DOHH2 (cell line): Measurements from ENCODE around the gene TNFRSF13B.
A peak's percentile ranks its signal among the peaks of the same experiment; 100 is the strongest.

Experiments
- H3F3A ChIP-seq: fragments of 200-600 bp; sonication (generic), shearing (Covaris generic); 2 replicates; pipeline ENCODE4 v1.6.0; 2016; ENCODE audit warnings: antibody characterized with exemption, mild to moderate bottlenecking; ENCODE audit not compliant: control insufficient read depth, insufficient read depth
- H3K27ac ChIP-seq: fragments of 200-600 bp; sonication (generic); 2 replicates; pipeline ENCODE4 v1.5.1; 2014; ENCODE audit warnings: low read depth, mild to moderate bottlenecking, low read length, moderate library complexity
- H3K27me3 ChIP-seq: fragments of 200-600 bp; sonication (generic); 2 replicates; pipeline ENCODE4 v1.6.1; 2014; ENCODE audit warnings: mild to moderate bottlenecking, low read length, mixed read lengths; ENCODE audit not compliant: control insufficient read depth
- H3K36me3 ChIP-seq: fragments of 200-600 bp; sonication (generic); 2 replicates; pipeline ENCODE4 v1.6.1; 2014; ENCODE audit warnings: mild to moderate bottlenecking, low read length, moderate library complexity, mixed read lengths; ENCODE audit not compliant: control insufficient read depth
- H3K4me1 ChIP-seq: fragments of 200-600 bp; sonication (generic); 2 replicates; pipeline ENCODE4 v1.6.1; 2014; ENCODE audit warnings: mild to moderate bottlenecking, low read length, mixed read lengths; ENCODE audit not compliant: control insufficient read depth
- H3K4me2 ChIP-seq: fragments of 200-600 bp; sonication (generic); 2 replicates; pipeline ENCODE4 v1.6.0; 2014; ENCODE audit warnings: mild to moderate bottlenecking, low read length, moderate library complexity
- H3K4me3 ChIP-seq: fragments of 200-600 bp; sonication (generic); 2 replicates; pipeline ENCODE4 v1.5.1; 2014; ENCODE audit warnings: mild to moderate bottlenecking, low read length, mixed read lengths
- H3K79me2 ChIP-seq: fragments of 200-600 bp; sonication (generic); 2 replicates; pipeline ENCODE4 v1.6.1; 2014; ENCODE audit warnings: mild to moderate bottlenecking, low read length, mixed read lengths; ENCODE audit not compliant: control insufficient read depth
- H3K9me2 ChIP-seq: fragments of 200-600 bp; sonication (generic); replicated peaks from 2 replicates; pipeline ENCODE4 v1.6.1; 2014; ENCODE audit warnings: mild to moderate bottlenecking, low read length, mixed read lengths; ENCODE audit not compliant: control insufficient read depth
- H3K9me3 ChIP-seq: fragments of 200-600 bp; sonication (generic); 2 replicates; pipeline ENCODE4 v1.6.1; 2014; ENCODE audit warnings: antibody characterized with exemption, low read length, mixed read lengths; ENCODE audit not compliant: control insufficient read depth, insufficient read depth
- H4K20me1 ChIP-seq: fragments of 200-600 bp; sonication (generic); 2 replicates; pipeline ENCODE4 v1.6.0; 2014; ENCODE audit warnings: low read depth, mild to moderate bottlenecking, antibody characterized with exemption, low read length, moderate library complexity; ENCODE audit not compliant: control insufficient read depth, insufficient read depth
- CTCF ChIP-seq: fragments of 200-600 bp; sonication (generic); IDR thresholded peaks from one replicate; pipeline ENCODE4 v1.5.1; 2014; ENCODE audit warnings: antibody characterized with exemption, mild to moderate bottlenecking, low read depth, low read length; ENCODE audit not compliant: poor library complexity, severe bottlenecking
- EZH2phosphoT487 ChIP-seq: fragments of 200-600 bp; sonication (generic); IDR thresholded peaks from 2 replicates; pipeline ENCODE4 v1.6.1; 2017; ENCODE audit warnings: borderline replicate concordance, mild to moderate bottlenecking, antibody characterized with exemption, low read length, moderate library complexity, mixed read lengths

Gene TNFRSF13B

GRCh38 chr17:16977932-16978331 is 6.0 kb upstream of the TNFRSF13B start:
- H3K27ac ChIP-seq: no peak overlapping the region
- no peaks in the 10 kb centered on the region for H3K79me2 ChIP-seq
- H3K9me2 ChIP-seq: no peaks in the 10 kb centered on the region
- H3K27me3 ChIP-seq: peaks cover 12% of the 10 kb centered on the region; the same call in 1 of the 2 replicates
- H4K20me1 ChIP-seq: no peaks in the 10 kb centered on the region
- H3F3A ChIP-seq: peaks cover 20% of the 10 kb centered on the region
- peaks cover 90% of the 10 kb centered on the region for H3K4me1 ChIP-seq
- TF ChIP-seq CTCF (no peak), EZH2phosphoT487 (no peak)
- no peak overlapping the region for H3K4me3 ChIP-seq
- no peaks in the 10 kb centered on the region for H3K9me3 ChIP-seq
- H3K4me2 ChIP-seq: peak overlapping the region; percentile 22
- no peaks in the 10 kb centered on the region for H3K36me3 ChIP-seq

GRCh38 chr17:16976725-16977550 is 5.0 kb upstream of the TNFRSF13B start:
- no peaks in the 10 kb centered on the region for H3K79me2 ChIP-seq
- peak overlapping the region; percentile 81 for H3K4me2 ChIP-seq
- H3F3A ChIP-seq: peaks cover 20% of the 10 kb centered on the region
- no peaks in the 10 kb centered on the region for H4K20me1 ChIP-seq
- H3K9me3 ChIP-seq: no peaks in the 10 kb centered on the region
- peak overlapping the region; percentile 55 for H3K4me3 ChIP-seq
- peaks cover 90% of the 10 kb centered on the region for H3K4me1 ChIP-seq
- no peaks in the 10 kb centered on the region for H3K36me3 ChIP-seq
- peak overlapping the region; percentile 56; the same call in 1 of the 2 replicates for H3K27ac ChIP-seq
- H3K27me3 ChIP-seq: peaks cover 12% of the 10 kb centered on the region; the same call in 1 of the 2 replicates
- TF ChIP-seq EZH2phosphoT487 (no peak), CTCF (no peak)
- H3K9me2 ChIP-seq: no peaks in the 10 kb centered on the region

GRCh38 chr17:16975744-16976625 is 4.1 kb upstream of the TNFRSF13B start:
- Histone ChIP-seq H3K27ac (peak overlapping the region; percentile 56), H3K27me3 (peaks cover 8% of the 10 kb centered on the region; the same call in 1 of the 2 replicates), H3K9me3 (no peaks in the 10 kb centered on the region), H3K9me2 (no peaks in the 10 kb centered on the region), H4K20me1 (no peaks in the 10 kb centered on the region), H3K36me3 (no peaks in the 10 kb centered on the region), H3K4me3 (peak overlapping the region; percentile 55), H3F3A (peaks cover 20% of the 10 kb centered on the region), H3K4me2 (peak overlapping the region; percentile 81), H3K4me1 (peaks cover 80% of the 10 kb centered on the region), H3K79me2 (no peaks in the 10 kb centered on the region)
- TF ChIP-seq CTCF (no peak), EZH2phosphoT487 (no peak)
